Upper lobe of left lung (tissue), 6 donors: Measurements from ENCODE around the gene ADAMTS7. TPM values are rescaled to one million over a fixed set of nuclear protein-coding genes. Genes with fewer than 3 reads are reported as not detected.
"Not testable (repeated sequence)": the region's sequence is repeated elsewhere in the genome, so short reads cannot be mapped to it uniquely, and the experiment has no call there.

ENCODE experiments used
- ATAC-seq, 2 donors: fragments of 200-7000 bp; cut with Tn5 transposase; one replicate each; pipeline ENCODE4 v1.9.1; 2022; ENCODE audit warnings: mild to moderate bottlenecking in 2 of 2, moderate library complexity in 2 of 2; ENCODE audit not compliant: low FRiP score in 2 of 2
- DNase-seq, 2 donors: peaks; one replicate each; pipeline ENCODE4 v3.0.0-alpha.2; 2019 to 2020
- H3K27ac ChIP-seq, 4 donors: fragments of 200-600 bp; sonication (generic); one replicate each; pipeline ENCODE4 v1.5.1; 2016 to 2019
- H3K27me3 ChIP-seq, 4 donors: fragments of 200-600 bp; sonication (generic); one replicate each; pipeline ENCODE4 v1.5.1; 2017 to 2019
- H3K36me3 ChIP-seq, 4 donors: fragments of 200-600 bp; sonication (generic); one replicate each; pipeline ENCODE4 v1.5.1; 2016 to 2019
- H3K4me1 ChIP-seq, 4 donors: fragments of 200-600 bp; sonication (generic); one replicate each; pipeline ENCODE4 v1.5.1; 2018 to 2019
- H3K4me3 ChIP-seq, 4 donors: fragments of 200-600 bp; sonication (generic); one replicate each; pipeline ENCODE4 v1.5.1; 2017 to 2019; ENCODE audit warnings: mild to moderate bottlenecking in 2 of 4, moderate library complexity in 1 of 4
- H3K9me3 ChIP-seq, 4 donors: fragments of 200-600 bp; sonication (generic); one replicate each; pipeline ENCODE4 v1.5.1; 2018 to 2019
- EP300 ChIP-seq, 4 donors: sonication (generic); formaldehyde crosslinking; IDR thresholded peaks; one replicate each; pipeline ENCODE4 v1.5.1; 2017; ENCODE audit warnings: antibody characterized with exemption in 4 of 4, control low read depth in 2 of 4
- POLR2A ChIP-seq, 4 donors: fragments of 450-650 bp; IDR thresholded peaks; one replicate each; pipeline ENCODE4 v1.5.1; 2016 to 2017; ENCODE audit warnings: antibody characterized with exemption in 4 of 4, mild to moderate bottlenecking in 2 of 4
- POLR2AphosphoS5 ChIP-seq, 2 donors: sonication (generic); formaldehyde crosslinking; IDR thresholded peaks; one replicate each; pipeline ENCODE4 v1.5.1; 2017; ENCODE audit warnings: antibody characterized with exemption in 2 of 2
- WGBS, 2 donors: methylation state at CpG; one replicate each; pipeline ENCODE4 v1.1.5; 2017 to 2018; 5-methylcytosine and 5-hydroxymethylcytosine counted together
- total RNA-seq, 6 donors: library from RNA; depleted of rRNA in 4 of 6; stranded (reverse); fragments of >200 nt in 4 of 6; gene quantifications; one replicate each; pipeline versions ENCODE4 v1.1.0 to v1.2.1, GENCODE V29; 2016 to 2021
- TF ChIP-seq, protein P1 (sequence below), 6 experiments: fragments of 450-650 bp in 4 of 6; fragments of 200-600 bp in 2 of 6; sonication (generic) in 2 of 6; IDR thresholded peaks; one replicate each; pipeline ENCODE4 v1.5.1; 2016 to 2019; ENCODE audit warnings: antibody characterized with exemption in 6 of 6
- donor health status: DM: no; HTN: no; CAD: no; lungs with moderate emphysema.
- donor health status: DM: no; HTN: yes; CAD: no; lungs with severe emphysema.

ADAMTS7 gene
- total RNA-seq, 6 donors from 2014 or later, result 1.8 to 10.2 (median 5.1) TPM

DNA sequence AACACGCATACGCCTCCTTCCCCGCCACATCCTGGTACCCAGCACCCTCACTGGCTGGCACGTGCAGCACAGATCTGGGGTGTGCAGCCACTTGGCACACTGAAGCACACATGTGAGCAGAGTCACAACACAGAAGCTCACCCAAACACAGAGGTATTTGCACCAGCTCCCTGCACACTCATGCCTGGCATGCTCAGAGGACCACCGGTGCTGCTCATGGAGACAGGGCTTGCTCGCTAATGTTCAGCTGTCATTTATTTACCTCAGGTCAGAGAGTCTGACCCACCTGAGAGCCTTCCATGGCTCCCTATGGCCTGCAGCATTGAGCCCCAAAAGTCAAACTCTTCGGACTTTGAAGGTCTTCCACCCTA, 70.4 kb downstream of the ADAMTS7 start:
- Histone ChIP-seq H3K9me3 (no peaks in the 10 kb centered on the region), H3K4me1 (peaks cover 0 to 5% (median 1%) of the 10 kb centered on the region in 4 donors), H3K27me3 (no peaks in the 10 kb centered on the region), H3K36me3 (no peaks in the 10 kb centered on the region), H3K4me3 (no peak overlapping the region), H3K27ac (no peak overlapping the region)
- WGBS, 2 donors, result 87 to 93% methylated on average over 3 to 7 of the region's 7 CpGs
- TF ChIP-seq POLR2AphosphoS5 (IDR thresholded peaks at IDR 0.05), result no peak
- TF ChIP-seq EP300 (IDR thresholded peaks at IDR 0.05), result no peak
- TF ChIP-seq, protein P1, sequence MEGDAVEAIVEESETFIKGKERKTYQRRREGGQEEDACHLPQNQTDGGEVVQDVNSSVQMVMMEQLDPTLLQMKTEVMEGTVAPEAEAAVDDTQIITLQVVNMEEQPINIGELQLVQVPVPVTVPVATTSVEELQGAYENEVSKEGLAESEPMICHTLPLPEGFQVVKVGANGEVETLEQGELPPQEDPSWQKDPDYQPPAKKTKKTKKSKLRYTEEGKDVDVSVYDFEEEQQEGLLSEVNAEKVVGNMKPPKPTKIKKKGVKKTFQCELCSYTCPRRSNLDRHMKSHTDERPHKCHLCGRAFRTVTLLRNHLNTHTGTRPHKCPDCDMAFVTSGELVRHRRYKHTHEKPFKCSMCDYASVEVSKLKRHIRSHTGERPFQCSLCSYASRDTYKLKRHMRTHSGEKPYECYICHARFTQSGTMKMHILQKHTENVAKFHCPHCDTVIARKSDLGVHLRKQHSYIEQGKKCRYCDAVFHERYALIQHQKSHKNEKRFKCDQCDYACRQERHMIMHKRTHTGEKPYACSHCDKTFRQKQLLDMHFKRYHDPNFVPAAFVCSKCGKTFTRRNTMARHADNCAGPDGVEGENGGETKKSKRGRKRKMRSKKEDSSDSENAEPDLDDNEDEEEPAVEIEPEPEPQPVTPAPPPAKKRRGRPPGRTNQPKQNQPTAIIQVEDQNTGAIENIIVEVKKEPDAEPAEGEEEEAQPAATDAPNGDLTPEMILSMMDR (IDR thresholded peaks at IDR 0.05), result no peak
- TF ChIP-seq POLR2A (IDR thresholded peaks at IDR 0.05), result no peak
- DNase-seq (no peak), ATAC-seq (peak in 1 of 2 donors; percentile 26)

DNA sequence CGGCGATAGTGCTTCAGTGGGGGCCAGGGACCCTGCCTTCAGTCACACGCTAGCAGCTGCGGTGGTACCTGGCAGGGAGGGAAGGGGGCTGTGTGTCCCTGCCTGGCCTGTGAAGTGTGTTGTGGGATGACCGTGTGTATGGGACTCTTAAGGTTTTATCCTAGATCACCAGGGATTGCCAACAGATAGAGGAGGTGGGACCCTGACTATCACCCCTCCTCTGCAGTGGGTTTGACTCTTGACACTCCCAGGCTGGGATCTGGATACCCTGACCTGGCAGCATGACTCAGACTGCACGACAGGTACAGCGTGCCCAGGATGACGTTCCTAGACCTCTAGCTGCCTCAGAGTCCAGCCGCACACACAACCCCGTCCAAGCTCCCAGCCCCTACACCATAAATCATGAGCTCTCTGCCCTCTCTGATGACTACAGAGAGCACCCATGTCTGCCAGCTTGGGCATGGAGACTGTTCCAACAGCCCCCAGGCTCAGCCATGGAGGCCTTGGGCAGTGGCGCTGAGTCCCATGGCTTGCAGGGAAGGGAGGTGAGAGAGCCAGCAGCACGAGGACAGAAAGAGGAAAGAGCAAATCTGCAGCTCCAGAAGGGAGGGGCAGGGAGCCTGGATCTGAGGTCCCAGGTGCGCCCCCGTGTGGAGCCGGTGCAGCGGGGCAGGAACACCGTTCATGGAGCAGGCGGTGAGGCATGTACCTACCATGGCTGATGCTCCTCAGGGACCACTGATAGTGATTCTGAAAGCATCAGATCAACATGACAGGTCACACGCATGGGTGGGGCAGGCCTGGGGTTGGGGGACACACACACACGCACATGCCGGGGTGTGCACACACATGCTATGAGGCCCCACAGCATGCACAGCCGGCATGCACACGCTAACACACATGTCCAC, 71.0 kb downstream of the ADAMTS7 start:
- WGBS, 2 donors, result 50 to 61% methylated on average over 8 to 23 of the region's 23 CpGs
- peak; percentile 30 to 43 for ATAC-seq
- DNase-seq, result peak; percentile 68 to 89
- Histone ChIP-seq H3K27ac (no peak overlapping the region), H3K4me3 (no peak overlapping the region), H3K27me3 (no peaks in the 10 kb centered on the region), H3K4me1 (peaks cover 0 to 5% (median 1%) of the 10 kb centered on the region in 4 donors), H3K9me3 (no peaks in the 10 kb centered on the region), H3K36me3 (no peaks in the 10 kb centered on the region)
- TF ChIP-seq EP300 (IDR thresholded peaks at IDR 0.05), result no peak
- TF ChIP-seq, protein P1 (IDR thresholded peaks at IDR 0.05), result peak in 3 of 6 experiments; percentile 6 to 38 (median 21)
- TF ChIP-seq POLR2A (IDR thresholded peaks at IDR 0.05), result no peak

DNA sequence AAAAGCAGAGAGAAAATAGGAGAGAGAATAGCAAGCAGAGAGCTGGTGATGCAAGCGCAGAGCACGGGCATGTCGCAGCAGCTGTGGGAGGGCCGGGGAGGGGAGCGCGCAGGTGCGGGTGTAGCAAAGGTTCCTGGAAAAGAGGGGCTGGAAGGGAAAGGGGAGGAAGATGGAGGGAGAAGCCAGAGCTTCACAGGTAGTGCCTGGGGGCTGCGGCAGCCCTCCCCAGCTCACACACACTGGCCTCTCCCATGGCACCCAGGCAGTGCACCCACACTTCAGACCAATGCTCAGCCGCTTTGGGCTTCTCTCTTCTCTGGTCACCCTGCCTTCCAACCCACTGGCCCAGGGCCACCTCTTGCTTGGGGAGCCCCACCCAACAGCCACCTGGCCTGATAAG, 72.1 kb downstream of the ADAMTS7 start:
- peak in 1 of 2 donors; percentile 54 for DNase-seq
- Histone ChIP-seq H3K36me3 (no peaks in the 10 kb centered on the region), H3K9me3 (no peaks in the 10 kb centered on the region), H3K27me3 (no peaks in the 10 kb centered on the region), H3K27ac (no peak overlapping the region), H3K4me1 (peaks cover 0 to 5% (median 1%) of the 10 kb centered on the region in 4 donors), H3K4me3 (no peak overlapping the region)
- 94% methylated on average over 8 to 9 of the region's 9 CpGs for WGBS, 2 donors
- TF ChIP-seq POLR2AphosphoS5 (IDR thresholded peaks at IDR 0.05) (no peak), POLR2A (IDR thresholded peaks at IDR 0.05) (no peak), EP300 (IDR thresholded peaks at IDR 0.05) (no peak)
- TF ChIP-seq, protein P1 (IDR thresholded peaks at IDR 0.05), result no peak
- no peak for ATAC-seq

DNA sequence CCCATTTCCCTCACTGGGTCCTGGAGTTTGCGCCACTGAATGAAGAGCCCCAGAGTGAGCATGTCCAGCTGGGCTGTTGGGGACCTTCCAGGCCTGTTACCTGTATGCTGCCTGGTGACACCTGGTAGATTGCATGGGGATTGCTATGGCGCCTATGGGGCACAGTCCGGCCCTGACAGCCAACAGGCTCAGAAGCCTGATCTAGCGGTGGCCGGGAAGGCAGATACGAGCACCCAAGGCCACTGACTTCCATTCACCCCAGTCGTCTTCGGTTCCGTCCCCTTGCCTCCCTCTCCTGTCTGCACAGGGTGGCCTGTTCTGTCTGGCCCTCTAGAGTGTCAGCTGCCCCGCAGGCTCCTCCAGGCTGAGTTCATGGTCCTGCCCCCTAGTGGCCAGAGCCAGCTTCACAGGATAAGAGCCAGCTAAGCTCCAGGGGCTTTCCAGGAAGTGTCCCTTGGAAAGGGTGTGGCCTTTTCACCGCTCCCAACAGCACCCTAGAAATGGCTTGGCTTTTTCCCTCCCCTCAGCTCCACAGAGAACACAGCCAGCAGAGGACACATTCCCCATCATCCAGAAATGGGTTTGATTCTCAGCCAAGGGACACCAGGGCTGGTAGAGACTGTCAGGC, 73.2 kb downstream of the ADAMTS7 start:
- H3K27ac ChIP-seq, H3K9me3 ChIP-seq, H3K4me3 ChIP-seq, H3K4me1 ChIP-seq, H3K36me3 ChIP-seq, H3K27me3 ChIP-seq: not testable (repeated sequence)
- ATAC-seq, result peak in 1 of 2 donors; percentile 51
- TF ChIP-seq, protein P1 (IDR thresholded peaks at IDR 0.05), result peak in 4 of 6 experiments; percentile 33 to 69 (median 52)
- peak in 1 of 2 donors; percentile 72 for DNase-seq
- WGBS, 2 donors, result 71 to 100% methylated on average over 1 to 11 of the region's 11 CpGs
